ENCODE data around the gene RNU6-1.

DNA sequence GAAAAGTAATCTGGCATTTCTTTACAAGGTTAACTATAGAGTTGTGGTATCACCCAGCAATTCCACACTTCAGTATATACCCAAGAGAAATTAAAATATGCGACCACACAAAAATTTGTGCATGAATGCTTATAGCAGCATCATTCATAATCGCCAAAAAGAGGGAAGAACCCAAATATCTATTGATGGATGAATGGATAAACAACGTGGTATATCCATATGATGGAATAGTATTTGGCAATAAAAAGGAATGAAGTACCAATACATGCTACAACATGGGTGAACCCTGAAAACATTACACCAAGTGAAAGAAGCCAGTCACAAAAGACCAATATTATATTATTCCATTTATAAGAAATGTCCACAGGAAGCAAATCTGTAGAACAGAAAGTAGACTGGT lies 23.2 kb downstream of the RNU6-1 start:
- TF ChIP-seq, protein P1, sequence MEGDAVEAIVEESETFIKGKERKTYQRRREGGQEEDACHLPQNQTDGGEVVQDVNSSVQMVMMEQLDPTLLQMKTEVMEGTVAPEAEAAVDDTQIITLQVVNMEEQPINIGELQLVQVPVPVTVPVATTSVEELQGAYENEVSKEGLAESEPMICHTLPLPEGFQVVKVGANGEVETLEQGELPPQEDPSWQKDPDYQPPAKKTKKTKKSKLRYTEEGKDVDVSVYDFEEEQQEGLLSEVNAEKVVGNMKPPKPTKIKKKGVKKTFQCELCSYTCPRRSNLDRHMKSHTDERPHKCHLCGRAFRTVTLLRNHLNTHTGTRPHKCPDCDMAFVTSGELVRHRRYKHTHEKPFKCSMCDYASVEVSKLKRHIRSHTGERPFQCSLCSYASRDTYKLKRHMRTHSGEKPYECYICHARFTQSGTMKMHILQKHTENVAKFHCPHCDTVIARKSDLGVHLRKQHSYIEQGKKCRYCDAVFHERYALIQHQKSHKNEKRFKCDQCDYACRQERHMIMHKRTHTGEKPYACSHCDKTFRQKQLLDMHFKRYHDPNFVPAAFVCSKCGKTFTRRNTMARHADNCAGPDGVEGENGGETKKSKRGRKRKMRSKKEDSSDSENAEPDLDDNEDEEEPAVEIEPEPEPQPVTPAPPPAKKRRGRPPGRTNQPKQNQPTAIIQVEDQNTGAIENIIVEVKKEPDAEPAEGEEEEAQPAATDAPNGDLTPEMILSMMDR (IDR thresholded peaks at IDR 0.05) = no peak
- no peak for TF ChIP-seq EZH2 (IDR thresholded peaks at IDR 0.05; ENCODE audit: borderline replicate concordance, insufficient read depth, low read depth, low read length, poor library complexity, severe bottlenecking)

Data from B cell (primary cell).